ENCODE results near the gene HSPB6.
"Not testable (repeated sequence)": the region's sequence is repeated elsewhere in the genome, so short reads cannot be mapped to it uniquely, and the experiment has no call there.

HSPB6 gene

GRCh38 chr19:35786299-35787160 is 29.7 kb upstream of the HSPB6 start:
- DNase-seq (ENCODE audit: low read depth, low spot score) = no peak

DNA sequence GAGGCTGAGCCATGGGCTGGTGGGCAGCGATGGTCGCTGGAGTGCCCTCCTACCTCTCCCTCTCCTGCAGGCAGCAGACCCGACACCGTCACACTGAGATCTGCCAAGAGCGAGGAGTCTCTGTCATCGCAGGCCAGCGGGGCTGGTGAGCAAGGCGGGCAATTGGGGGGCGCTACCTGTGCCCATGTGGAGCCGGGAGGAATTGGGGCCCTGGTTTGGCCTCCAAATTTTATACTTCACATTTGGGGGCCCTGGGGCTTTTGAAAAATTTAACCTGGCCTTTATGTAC is 28.5 kb upstream of the HSPB6 start:
- no peak for DNase-seq (ENCODE audit: low read depth, low spot score)

GRCh38 chr19:35784503-35785338 is 27.9 kb upstream of the HSPB6 start:
- DNase-seq (ENCODE audit: low read depth, low spot score) = no peak

DNA sequence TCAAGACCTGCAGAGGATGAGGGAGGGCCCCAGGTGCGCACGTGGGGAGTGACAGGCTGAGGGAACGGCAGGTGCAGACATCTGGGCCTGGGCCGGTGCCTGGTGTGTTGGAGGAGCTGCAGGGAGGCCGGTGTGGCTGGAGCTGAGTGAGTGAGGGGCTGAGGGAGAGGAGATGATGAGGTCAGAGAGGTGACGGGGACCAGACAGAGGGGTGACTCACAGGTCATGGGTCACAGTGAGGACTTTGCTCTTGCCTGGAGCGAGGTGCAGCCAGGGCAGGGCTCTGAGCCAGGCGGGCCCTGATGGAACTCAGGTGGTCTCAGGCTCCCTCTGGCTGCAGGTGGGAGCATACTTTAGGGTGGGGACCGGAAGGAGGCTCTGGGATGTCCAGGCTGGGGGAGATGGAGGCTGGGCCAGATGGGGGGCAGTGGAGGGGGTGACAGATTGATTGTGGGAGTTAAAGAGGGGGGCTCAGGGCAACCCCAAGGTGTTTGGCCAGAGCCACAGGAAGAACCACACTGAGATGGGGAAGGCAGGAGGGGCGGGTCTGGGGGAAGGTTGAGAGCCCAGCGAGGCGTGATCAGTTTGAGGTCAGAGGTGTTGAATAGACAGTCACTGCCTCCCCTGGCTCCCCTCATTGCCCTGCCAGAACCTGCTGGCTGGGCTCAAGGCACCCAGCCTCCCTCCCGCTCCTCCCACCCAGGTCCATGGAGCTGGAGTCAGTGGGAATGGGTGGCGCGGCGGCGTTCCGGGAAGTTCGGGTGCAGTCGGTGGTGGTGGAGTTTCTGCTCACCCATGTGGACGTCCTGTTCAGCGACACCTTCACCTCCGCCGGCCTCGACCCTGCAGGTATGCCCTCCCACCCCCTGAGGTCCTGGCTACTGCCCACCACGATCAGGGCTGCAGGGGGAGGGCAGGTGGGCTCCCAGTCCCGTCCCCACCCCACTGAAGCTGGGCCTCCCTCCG is 26.9 kb upstream of the HSPB6 start:
- DNase-seq (ENCODE audit: low read depth, low spot score) = no peak

- DNase-seq (ENCODE audit: low read depth, low spot score) = no peak
These were observed 25.8 kb upstream of the HSPB6 start for GRCh38 chr19:35782589-35782988.

GRCh38 chr19:35781650-35782049 is 24.8 kb upstream of the HSPB6 start:
- DNase-seq (ENCODE audit: low read depth, low spot score) = no peak

GRCh38 chr19:35780717-35781116 is 23.9 kb upstream of the HSPB6 start:
- DNase-seq (ENCODE audit: low read depth, low spot score) = no peak

- DNase-seq (ENCODE audit: low read depth, low spot score) = no peak
These were observed 23.2 kb upstream of the HSPB6 start for GRCh38 chr19:35780058-35780457.

GRCh38 chr19:35779033-35779432 is 22.2 kb upstream of the HSPB6 start:
- DNase-seq (ENCODE audit: low read depth, low spot score) = no peak

GRCh38 chr19:35777961-35778360 is 21.1 kb upstream of the HSPB6 start:
- DNase-seq (ENCODE audit: low read depth, low spot score) = no peak

- no peak for DNase-seq (ENCODE audit: low read depth, low spot score)
These were observed 20.4 kb upstream of the HSPB6 start for GRCh38 chr19:35777086-35777841.

DNA sequence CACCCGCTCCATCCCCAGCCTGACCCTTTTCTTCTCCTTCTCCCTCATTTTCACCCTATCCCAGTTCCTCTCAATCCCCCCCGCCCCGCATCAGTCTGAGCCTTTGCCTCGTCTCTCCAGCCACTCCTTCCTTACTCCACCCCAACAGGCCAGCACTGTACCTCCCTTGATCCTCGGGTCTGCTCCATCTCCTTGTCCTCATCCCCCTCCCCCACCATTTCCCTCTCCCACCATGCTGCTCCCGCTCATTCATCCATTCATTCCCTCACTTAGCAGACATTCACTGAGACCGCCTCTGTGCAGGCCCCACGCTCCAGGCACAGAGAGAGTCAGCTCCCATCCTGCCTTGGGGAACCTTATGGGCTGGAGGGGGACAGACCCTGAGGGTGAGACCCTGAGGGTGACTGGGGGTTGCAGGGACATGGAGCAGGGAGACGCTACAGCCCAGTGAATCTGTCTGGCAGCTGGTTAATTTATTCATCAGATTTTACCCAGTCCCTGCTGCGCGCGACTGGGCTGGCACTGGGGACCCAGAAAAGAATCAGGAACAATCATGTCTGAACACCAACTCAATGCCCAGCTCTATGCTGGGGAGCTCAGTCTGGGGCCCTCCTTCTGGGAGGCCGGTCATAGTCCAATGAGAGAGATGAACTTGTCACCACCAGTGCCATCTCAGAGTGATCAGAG is 19.4 kb upstream of the HSPB6 start:
- DNase-seq (ENCODE audit: low read depth, low spot score) = no peak

DNA sequence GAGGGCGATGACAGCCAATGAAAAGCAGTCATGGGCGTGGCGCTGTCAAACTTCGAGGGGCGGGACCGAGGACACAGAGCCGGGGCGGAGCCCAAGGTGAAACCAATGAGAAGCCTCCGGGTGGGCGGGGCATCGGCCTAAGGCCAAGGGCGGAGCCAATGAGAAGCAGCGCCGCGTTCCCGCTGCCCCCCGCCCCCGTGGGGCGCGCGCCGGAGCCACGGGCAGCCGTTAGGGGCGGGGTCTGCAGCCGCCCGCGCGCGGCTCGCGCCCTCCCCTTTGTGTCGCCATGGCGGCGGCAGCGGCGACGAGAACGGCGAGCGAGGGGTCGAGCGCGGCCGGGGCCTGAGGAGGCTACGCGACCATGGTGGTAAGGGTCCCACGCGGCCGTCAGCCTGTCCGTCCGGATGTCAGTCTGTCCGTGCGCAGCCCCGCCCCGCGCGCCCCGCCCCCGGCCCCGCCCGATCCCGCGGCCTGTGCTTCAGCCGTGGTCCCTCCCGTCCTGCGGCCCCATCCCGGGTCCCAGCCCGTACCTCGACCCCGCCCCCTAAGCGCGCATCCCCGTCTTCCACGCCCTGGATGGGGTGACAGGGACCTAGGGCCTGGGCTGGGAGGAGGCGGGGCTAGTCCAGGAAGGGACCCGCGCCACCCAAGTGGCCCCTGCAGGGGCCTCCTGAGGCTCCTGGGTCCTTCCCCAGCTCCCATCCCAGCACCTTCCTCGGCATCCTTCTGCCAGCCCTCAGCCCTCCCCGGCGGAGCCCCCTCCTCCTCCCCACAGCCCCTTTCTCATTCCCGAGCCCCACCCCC is 18.7 kb upstream of the HSPB6 start, which contains the start of gene ARHGAP33:
TSS of gene ARHGAP33 (plus strand) at position 267 of the 804 bp plus-strand sequence. CDS start at position 362, 95 bp downstream.
- peak; percentile 83 for DNase-seq (ENCODE audit: low read depth, low spot score)

DNA sequence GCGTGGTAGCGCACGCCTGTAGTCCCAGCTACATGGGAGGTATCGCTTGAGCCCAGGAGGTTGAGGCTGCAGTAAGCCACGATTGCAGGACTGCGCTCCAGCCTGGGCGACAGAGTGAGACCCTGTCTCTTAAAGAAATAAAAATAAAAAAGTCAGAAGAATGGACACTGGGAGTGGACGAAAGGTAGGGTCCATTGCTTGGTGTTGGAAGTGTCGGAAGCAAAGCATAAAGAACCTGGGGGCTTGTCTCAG is 18.1 kb upstream of the HSPB6 start:
- DNase-seq (ENCODE audit: low read depth, low spot score) = no peak

DNA sequence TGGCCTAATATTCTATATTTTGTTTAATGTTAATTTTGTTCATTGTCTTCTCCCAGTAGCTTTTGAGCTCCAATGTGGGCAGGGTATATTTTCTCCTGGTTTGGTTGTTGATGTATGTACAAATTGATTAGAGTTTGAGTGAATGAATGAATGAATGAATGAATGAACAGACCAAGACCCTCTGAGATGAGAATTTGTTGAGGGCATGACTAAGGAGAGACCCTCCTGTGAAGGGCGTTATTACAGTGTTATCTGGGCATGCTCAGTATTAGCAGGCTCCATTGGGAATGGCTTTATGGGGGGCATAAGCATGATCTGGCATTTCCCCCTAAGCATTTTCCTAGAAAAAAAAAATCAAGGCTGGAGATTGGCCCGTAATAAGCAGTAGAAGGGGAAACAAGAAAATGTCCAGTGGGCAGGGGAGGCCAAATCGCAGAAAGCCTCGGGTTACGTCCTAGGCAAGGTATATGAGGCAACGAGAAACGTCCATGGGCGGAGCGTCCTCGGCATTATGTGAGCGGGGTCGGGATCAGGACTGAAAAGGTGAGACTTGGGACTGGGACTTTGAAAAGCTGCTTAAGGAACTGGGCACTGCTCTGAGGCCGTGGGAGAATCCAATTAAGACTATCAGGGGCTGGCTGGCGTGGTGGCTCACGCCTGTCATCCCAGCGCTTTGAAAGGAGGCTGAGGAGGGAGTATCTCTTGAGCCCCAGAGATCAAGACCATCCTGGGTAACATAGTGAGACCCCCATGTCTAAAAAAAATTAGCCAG is 17.6 kb upstream of the HSPB6 start:
- no peak for DNase-seq (ENCODE audit: low read depth, low spot score)

DNA sequence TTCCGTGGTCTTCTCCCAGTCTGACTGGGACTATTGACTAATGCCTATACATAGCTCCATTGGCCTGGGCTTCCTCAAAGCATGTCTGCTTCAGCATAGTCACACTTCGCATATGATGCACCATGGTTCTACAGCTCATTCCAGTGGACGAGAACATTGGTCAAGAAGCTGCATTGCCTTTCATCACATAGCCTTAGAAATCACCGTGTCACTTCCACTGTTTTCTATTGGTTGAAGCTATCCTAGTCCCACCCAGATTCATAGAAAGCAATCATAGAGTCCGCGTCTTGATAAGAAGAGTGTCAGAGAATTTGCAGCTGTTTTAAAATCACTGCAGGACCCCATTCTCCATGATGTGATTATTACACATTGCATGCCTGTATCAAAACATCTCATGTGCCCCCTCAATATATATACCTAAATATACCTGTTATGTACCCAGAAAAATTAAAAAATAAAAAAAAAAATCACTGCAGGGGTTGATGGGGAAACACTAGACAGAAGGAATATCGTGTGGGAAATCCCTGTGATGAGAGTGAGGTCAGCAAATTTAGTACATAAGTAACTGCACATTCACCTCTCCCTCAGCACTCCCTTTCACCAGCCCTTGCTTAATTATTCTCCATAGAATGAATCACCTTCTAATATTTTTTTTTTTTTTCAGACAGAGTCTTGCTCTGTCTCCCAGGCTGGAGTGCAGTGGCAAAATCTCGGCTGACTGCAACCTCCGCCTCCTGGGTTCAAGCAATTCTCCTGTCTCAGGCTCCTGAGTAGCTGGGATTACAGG is 16.4 kb upstream of the HSPB6 start:
- DNase-seq (ENCODE audit: low read depth, low spot score) = no peak

DNA sequence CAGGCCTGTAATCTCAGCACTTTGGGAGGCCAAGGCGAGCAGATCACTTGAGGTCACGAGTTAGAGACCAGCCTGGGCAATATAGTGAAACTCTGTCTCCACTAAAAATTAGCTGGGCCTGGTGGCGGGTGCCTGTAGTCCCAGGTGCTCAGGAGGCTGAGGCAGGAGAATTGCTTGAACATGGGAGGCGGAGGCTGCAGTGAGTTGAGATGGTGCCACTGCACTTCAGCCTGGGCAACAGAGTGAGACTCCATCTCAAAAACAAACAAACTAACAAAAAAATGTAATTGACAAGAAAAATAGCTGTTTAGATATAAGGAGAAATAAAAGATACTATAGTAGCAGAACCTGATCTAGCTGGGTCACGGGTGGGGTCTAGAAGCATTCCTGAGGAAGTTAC is 15.5 kb upstream of the HSPB6 start:
- DNase-seq (ENCODE audit: low read depth, low spot score) = not testable (repeated sequence)

DNA sequence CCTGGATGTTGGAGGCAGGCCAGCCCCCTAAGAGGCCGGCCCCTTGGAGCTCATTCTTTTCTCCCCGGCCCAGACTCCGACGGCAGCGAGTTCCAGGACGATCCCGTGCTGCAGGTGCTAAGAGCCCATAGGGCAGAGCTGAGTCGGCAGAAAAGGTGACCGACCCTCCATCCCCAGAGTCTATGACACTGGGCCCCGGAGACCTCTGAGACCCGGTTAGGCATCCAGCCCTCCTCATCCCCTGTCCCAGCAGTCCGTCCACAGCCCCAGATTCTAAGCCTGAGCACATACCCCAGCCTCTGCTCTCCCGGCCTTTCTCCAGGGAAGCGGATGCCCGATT is 11.2 kb upstream of the HSPB6 start:
- no peak for DNase-seq (ENCODE audit: low read depth, low spot score)
